Measurements from ENCODE around the gene BCORL1.

Gene BCORL1

GRCh38 chrX:130085551-130086446, 103.4 kb downstream of the BCORL1 start:
- Histone ChIP-seq H3K79me2 (ENCODE audit: insufficient read depth, low read length) (peaks cover 14% of the 10 kb centered on the region), H3K4me3 (ENCODE audit: low read depth in 1 of 2, low read length in 2 of 2) (peak overlapping the region in 1 of 2 experiments; percentile 44; a peak in 1 of 4 replicates), H3K4me2 (ENCODE audit: insufficient read depth, low read length) (peak overlapping the region; percentile 65), H3K4me1 (ENCODE audit: insufficient read depth, low read length) (peaks cover 54% of the 10 kb centered on the region), H3K27me3 (ENCODE audit: insufficient read depth, low read length, poor library complexity) (no peaks in the 10 kb centered on the region), H4K20me1 (ENCODE audit: insufficient read depth, low read length) (peaks cover 6% of the 10 kb centered on the region; the same call in 1 of the 2 replicates), H2AFZ (ENCODE audit: low read depth, low read length) (no peak overlapping the region), H3K36me3 (ENCODE audit: insufficient read depth, low read length) (no peaks in the 10 kb centered on the region; the same call in 1 of the 2 replicates), H3K27ac (ENCODE audit: low read length) (peak overlapping the region; percentile 82), H3K9me3 (ENCODE audit: insufficient read depth, low read length, severe bottlenecking) (no peaks in the 10 kb centered on the region), H3K9ac (ENCODE audit: low read depth, low read length) (peak overlapping the region; percentile 37)
- ATAC-seq (ENCODE audit: insufficient read depth, low read depth) (no peak), DNase-seq (peak; percentile 17)
- TF ChIP-seq EZH2 (IDR thresholded peaks at IDR 0.05; ENCODE audit: borderline replicate concordance, low read depth, low read length, severe bottlenecking): no peak
- TF ChIP-seq CTCF (IDR thresholded peaks at IDR 0.05; ENCODE audit: borderline replicate concordance, extremely low read depth, low read length, poor library complexity, severe bottlenecking): no peak

- Histone ChIP-seq H3K27me3 (ENCODE audit: insufficient read depth, low read length, poor library complexity) (no peaks in the 10 kb centered on the region), H3K4me3 (ENCODE audit: low read depth in 1 of 2, low read length in 2 of 2) (peak overlapping the region in 1 of 2 experiments; percentile 44; a peak in 2 of 4 replicates), H2AFZ (ENCODE audit: low read depth, low read length) (no peak overlapping the region), H3K9me3 (ENCODE audit: insufficient read depth, low read length, severe bottlenecking) (no peaks in the 10 kb centered on the region), H3K4me1 (ENCODE audit: insufficient read depth, low read length) (peaks cover 50% of the 10 kb centered on the region), H3K36me3 (ENCODE audit: insufficient read depth, low read length) (no peaks in the 10 kb centered on the region; the same call in 1 of the 2 replicates), H3K9ac (ENCODE audit: low read depth, low read length) (peak overlapping the region; percentile 37), H3K79me2 (ENCODE audit: insufficient read depth, low read length) (peaks cover 17% of the 10 kb centered on the region), H3K27ac (ENCODE audit: low read length) (peak overlapping the region; percentile 86), H3K4me2 (ENCODE audit: insufficient read depth, low read length) (peak overlapping the region; percentile 65), H4K20me1 (ENCODE audit: insufficient read depth, low read length) (peaks cover 6% of the 10 kb centered on the region; the same call in 1 of the 2 replicates)
- ATAC-seq (ENCODE audit: insufficient read depth, low read depth) (peak; percentile 82), DNase-seq (peak; percentile 89)
- peak; percentile 26 for TF ChIP-seq CTCF (IDR thresholded peaks at IDR 0.05; ENCODE audit: borderline replicate concordance, extremely low read depth, low read length, poor library complexity, severe bottlenecking)
- TF ChIP-seq EZH2 (IDR thresholded peaks at IDR 0.05; ENCODE audit: borderline replicate concordance, low read depth, low read length, severe bottlenecking): no peak
Observed at GRCh38 chrX:130086447-130087206, 104.2 kb downstream of the BCORL1 start.

GRCh38 chrX:130090364-130090763, 107.9 kb downstream of the BCORL1 start:
- DNase-seq: no peak
- Histone ChIP-seq H3K27me3 (ENCODE audit: insufficient read depth, low read length, poor library complexity) (no peaks in the 10 kb centered on the region), H3K79me2 (ENCODE audit: insufficient read depth, low read length) (peaks cover 16% of the 10 kb centered on the region; the same call in 1 of the 2 replicates), H3K4me3 (ENCODE audit: low read depth in 1 of 2, low read length in 2 of 2) (no peak overlapping the region), H3K4me2 (ENCODE audit: insufficient read depth, low read length) (no peak overlapping the region), H3K27ac (ENCODE audit: low read length) (no peak overlapping the region), H3K36me3 (ENCODE audit: insufficient read depth, low read length) (no peaks in the 10 kb centered on the region; the same call in 1 of the 2 replicates), H3K9ac (ENCODE audit: low read depth, low read length) (no peak overlapping the region), H3K9me3 (ENCODE audit: insufficient read depth, low read length, severe bottlenecking) (no peaks in the 10 kb centered on the region), H3K4me1 (ENCODE audit: insufficient read depth, low read length) (peaks cover 43% of the 10 kb centered on the region), H4K20me1 (ENCODE audit: insufficient read depth, low read length) (peaks cover 10% of the 10 kb centered on the region; the same call in 1 of the 2 replicates), H2AFZ (ENCODE audit: low read depth, low read length) (no peak overlapping the region)
- TF ChIP-seq EZH2 (IDR thresholded peaks at IDR 0.05; ENCODE audit: borderline replicate concordance, low read depth, low read length, severe bottlenecking) (no peak), CTCF (IDR thresholded peaks at IDR 0.05; ENCODE audit: borderline replicate concordance, extremely low read depth, low read length, poor library complexity, severe bottlenecking) (no peak)
- no peak for ATAC-seq (ENCODE audit: insufficient read depth, low read depth)
